GM23338 (cell line): ENCODE results near the gene KIAA1671. TPM values are rescaled to one million over a fixed set of nuclear protein-coding genes. Genes with fewer than 3 reads are reported as not detected.

Experiments used
- ATAC-seq: fragments of 200-7000 bp; cut with Tn5 transposase; 3 replicates; pipeline ENCODE4 v1.9.1; 2020
- DNase-seq: peaks from one replicate; pipeline ENCODE4 v3.0.0-alpha.2; 2015; ENCODE audit warnings: low spot score
- H2AFZ ChIP-seq: fragments of 200-600 bp; sonication (generic); 2 replicates; pipeline ENCODE4 v1.8.0; 2016; ENCODE audit warnings: antibody characterized with exemption, mild to moderate bottlenecking, moderate library complexity
- H3F3A ChIP-seq: fragments of 200-600 bp; sonication (generic); replicated peaks from 2 replicates; pipeline ENCODE4 v1.8.0; 2017; ENCODE audit warnings: antibody characterized with exemption, mixed run types, low read depth
- H3K27ac ChIP-seq: fragments of 200-600 bp; sonication (generic); 2 replicates; pipeline ENCODE4 v1.6.1; 2016; ENCODE audit warnings: low read depth
- H3K27me3 ChIP-seq: fragments of 200-600 bp; sonication (generic); 2 replicates; pipeline ENCODE4 v1.8.0; 2016; ENCODE audit warnings: mild to moderate bottlenecking, mixed run types, moderate library complexity; ENCODE audit not compliant: insufficient read depth
- H3K36me3 ChIP-seq: fragments of 200-600 bp; sonication (generic); 2 replicates; pipeline ENCODE4 v1.8.0; 2016; ENCODE audit warnings: mild to moderate bottlenecking; ENCODE audit not compliant: insufficient read depth
- H3K4me1 ChIP-seq: fragments of 200-600 bp; sonication (generic); 2 replicates; pipeline ENCODE4 v1.8.0; 2016; ENCODE audit warnings: mild to moderate bottlenecking, moderate library complexity; ENCODE audit not compliant: insufficient read depth
- H3K4me2 ChIP-seq: fragments of 200-600 bp; sonication (generic); 2 replicates; pipeline ENCODE4 v1.7.1; 2017; ENCODE audit warnings: mixed run types
- H3K4me3 ChIP-seq: fragments of 200-600 bp; sonication (generic); 2 replicates; pipeline ENCODE4 v1.6.1; 2016; ENCODE audit warnings: mixed run types
- H3K79me2 ChIP-seq: fragments of 200-600 bp; sonication (generic); replicated peaks from 2 replicates; pipeline ENCODE4 v1.8.0; 2017; ENCODE audit warnings: mild to moderate bottlenecking; ENCODE audit not compliant: insufficient read depth
- H3K9me2 ChIP-seq: fragments of 200-600 bp; sonication (generic); 2 replicates; pipeline ENCODE4 v1.8.0; 2017; ENCODE audit not compliant: insufficient read depth
- H4K20me1 ChIP-seq: fragments of 200-600 bp; sonication (generic); replicated peaks from 2 replicates; pipeline ENCODE4 v1.8.0; 2017; ENCODE audit warnings: mild to moderate bottlenecking; ENCODE audit not compliant: insufficient read depth
- H3K27ac Mint-ChIP-seq: 2 replicates; pipeline ENCODE4 v1.8.0; 2020; ENCODE audit warnings: inconsistent platforms, mild to moderate bottlenecking, moderate library complexity, mixed read lengths
- H3K27me3 Mint-ChIP-seq: 3 replicates; pipeline ENCODE4 v1.8.0; 2022; ENCODE audit warnings: low read depth, mild to moderate bottlenecking, moderate library complexity, mixed read lengths, inconsistent platforms; ENCODE audit not compliant: insufficient read depth, poor library complexity
- H3K36me3 Mint-ChIP-seq: 3 replicates; pipeline ENCODE4 v1.8.0; 2021; ENCODE audit warnings: low read depth, mild to moderate bottlenecking, inconsistent platforms, moderate library complexity, mixed read lengths
- H3K4me1 Mint-ChIP-seq: 3 replicates; pipeline ENCODE4 v1.8.0; 2020; ENCODE audit warnings: mild to moderate bottlenecking, inconsistent platforms, mixed read lengths
- H3K4me3 Mint-ChIP-seq: 3 replicates; pipeline ENCODE4 v1.8.0; 2021; ENCODE audit warnings: moderate library complexity, mild to moderate bottlenecking, inconsistent platforms, mixed read lengths
- H3K9me3 Mint-ChIP-seq: 3 replicates; pipeline ENCODE4 v1.8.0; 2020; ENCODE audit warnings: moderate library complexity, mild to moderate bottlenecking, inconsistent platforms, mixed read lengths
- CREB1 ChIP-seq: fragments of 250-450 bp; sonication (Bioruptor Pico); IDR thresholded peaks from 2 replicates; pipeline ENCODE4 v1.5.0; 2020; ENCODE audit warnings: low read depth, mild to moderate bottlenecking, moderate library complexity
- EZH2 ChIP-seq: fragments of 200-600 bp; sonication (generic); IDR thresholded peaks from one replicate; pipeline ENCODE4 v1.8.0; 2017; ENCODE audit warnings: antibody characterized with exemption, mild to moderate bottlenecking, low read depth; ENCODE audit not compliant: unreplicated experiment
- EZH2phosphoT487 ChIP-seq: fragments of 200-600 bp; sonication (generic); IDR thresholded peaks from one replicate; pipeline ENCODE4 v1.8.1; 2018; ENCODE audit warnings: antibody characterized with exemption; ENCODE audit not compliant: unreplicated experiment
- JUNB ChIP-seq: IDR thresholded peaks from one replicate; pipeline ENCODE4 v1.6.1; 2016; ENCODE audit warnings: antibody characterized with exemption; ENCODE audit not compliant: unreplicated experiment
- NANOG ChIP-seq: IDR thresholded peaks from 2 replicates; pipeline ENCODE4 v1.6.1; 2016; ENCODE audit warnings: antibody characterized with exemption, borderline replicate concordance
- POLR2AphosphoS5 ChIP-seq: IDR thresholded peaks from 2 replicates; pipeline ENCODE4 v1.6.1; 2016; ENCODE audit warnings: antibody characterized with exemption, low read depth
- STAT1 ChIP-seq: IDR thresholded peaks from one replicate; pipeline ENCODE4 v1.6.1; 2016; ENCODE audit warnings: antibody characterized with exemption; ENCODE audit not compliant: unreplicated experiment
- ZNF114 ChIP-seq: fragments of 250-450 bp; sonication (Bioruptor Pico); IDR thresholded peaks from 2 replicates; pipeline ENCODE4 v1.5.0; 2020; ENCODE audit warnings: mild to moderate bottlenecking, moderate library complexity
- ZNF331 ChIP-seq: fragments of 250-450 bp; sonication (Bioruptor Pico); IDR thresholded peaks from 2 replicates; pipeline ENCODE4 v1.5.0; 2020; ENCODE audit warnings: low read depth, mild to moderate bottlenecking, moderate library complexity
- polyA plus RNA-seq: library from polyadenylated mRNA; unstranded; fragments of >200 nt; fragmentation: Nextera tagmentation; extraction: Ambion mirVana; gene quantifications from 2 replicates; pipeline ENCODE4 v1.2.1, GENCODE V29; 2016
- total RNA-seq: library from RNA; depleted of rRNA; stranded (reverse); fragments of >200 nt; shearing (Covaris generic); gene quantifications from 2 replicates; pipeline ENCODE4 v1.2.3, GENCODE V29; 2014
- TF ChIP-seq, protein P1 (sequence below): IDR thresholded peaks from 2 replicates; pipeline ENCODE4 v1.6.1; 2016; ENCODE audit warnings: antibody characterized with exemption
- TF ChIP-seq, protein P2 (sequence below): IDR thresholded peaks from one replicate; pipeline ENCODE4 v1.6.1; 2018; ENCODE audit warnings: antibody characterized with exemption; ENCODE audit not compliant: unreplicated experiment
- TF ChIP-seq, protein P3 (sequence below): fragments of 250-450 bp; sonication (Bioruptor Pico); IDR thresholded peaks from 2 replicates; pipeline ENCODE4 v1.5.0; 2020; ENCODE audit warnings: mild to moderate bottlenecking, moderate library complexity

The KIAA1671 gene
- total and polyA plus RNA-seq, 2 experiments from 2014 or later: 6.1 to 27.2 TPM

DNA sequence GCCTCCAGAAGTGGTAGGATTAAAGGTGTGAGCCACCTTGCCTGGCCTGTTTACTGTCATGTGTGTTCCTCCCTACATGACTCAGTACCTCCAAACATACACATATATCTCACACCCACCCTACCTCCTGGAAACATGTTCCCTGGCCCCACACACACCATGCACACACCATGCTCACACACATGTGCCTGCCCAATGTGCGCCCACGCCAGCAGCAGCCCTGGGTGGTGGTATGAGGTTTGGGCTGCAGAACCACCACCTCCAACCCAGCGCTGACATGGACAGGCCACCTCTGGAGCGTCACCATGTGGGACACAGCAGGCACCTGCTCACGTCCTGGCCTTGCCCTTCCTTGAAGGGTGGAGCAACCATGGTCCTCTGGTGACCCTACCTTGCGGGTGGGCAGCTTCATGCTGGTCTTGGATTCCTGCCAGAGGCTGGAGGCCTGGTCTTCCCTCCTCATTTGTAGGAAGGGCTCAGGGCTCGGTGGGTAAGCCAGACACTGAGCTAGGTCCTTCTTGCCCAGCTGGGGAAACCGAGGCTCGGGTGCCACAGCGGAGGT, 37.9 kb downstream of the KIAA1671 start:
- DNase-seq (no peak), ATAC-seq (no peak)
- no peak overlapping the region for H3K4me3 Mint-ChIP-seq
- no peak overlapping the region for H3K27ac Mint-ChIP-seq
- H3K27me3 ChIP-seq: no peaks in the 10 kb centered on the region
- no peaks in the 10 kb centered on the region; the same call in 1 of the 2 replicates for H3F3A ChIP-seq
- H3K4me1 ChIP-seq: peaks cover 13% of the 10 kb centered on the region; the same call in 1 of the 2 replicates
- H2AFZ ChIP-seq: no peak overlapping the region
- no peak for TF ChIP-seq EZH2
- TF ChIP-seq JUNB: no peak
- H3K4me3 ChIP-seq: no peak overlapping the region
- H3K27me3 Mint-ChIP-seq: peaks cover 9% of the 10 kb centered on the region
- no peak overlapping the region for H3K4me2 ChIP-seq
- peaks cover 8% of the 10 kb centered on the region; the same call in 1 of the 2 replicates for H3K79me2 ChIP-seq
- peaks cover 19% of the 10 kb centered on the region for H3K4me1 Mint-ChIP-seq
- no peak overlapping the region for H3K27ac ChIP-seq
- no peaks in the 10 kb centered on the region for H3K9me2 ChIP-seq
- no peaks in the 10 kb centered on the region; the same call in 1 of the 2 replicates for H4K20me1 ChIP-seq
- H3K36me3 ChIP-seq: no peaks in the 10 kb centered on the region
- H3K9me3 Mint-ChIP-seq: no peaks in the 10 kb centered on the region
- peaks cover 4% of the 10 kb centered on the region; the same call in 2 of the 3 replicates for H3K36me3 Mint-ChIP-seq

DNA sequence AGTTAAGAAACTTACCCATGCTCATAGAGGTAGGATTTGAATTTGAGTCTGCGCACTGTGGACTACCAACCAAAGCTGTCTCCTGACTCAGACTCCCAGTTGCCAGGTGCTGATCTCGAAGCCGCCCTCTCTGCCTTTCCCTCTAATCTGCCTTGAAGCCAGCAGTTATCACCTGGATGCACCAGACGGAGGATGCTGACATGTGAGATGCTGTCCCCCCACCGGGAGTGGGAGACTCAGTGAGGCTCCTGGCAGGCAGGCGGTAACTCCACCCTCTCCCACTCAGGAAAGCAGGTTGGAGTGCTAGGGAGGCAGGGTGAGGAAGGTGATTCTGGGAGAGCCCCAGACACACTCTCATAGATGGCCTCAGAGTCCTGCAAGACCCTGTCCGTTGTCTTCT, 40.4 kb downstream of the KIAA1671 start:
- Mint-ChIP-seq H3K27me3 (peaks cover 14% of the 10 kb centered on the region), H3K4me3 (no peak overlapping the region), H3K27ac (no peak overlapping the region), H3K9me3 (no peaks in the 10 kb centered on the region), H3K4me1 (peaks cover 39% of the 10 kb centered on the region), H3K36me3 (no peaks in the 10 kb centered on the region)
- Histone ChIP-seq H3K4me1 (peaks cover 29% of the 10 kb centered on the region), H3K4me3 (no peak overlapping the region), H3K79me2 (peaks cover 14% of the 10 kb centered on the region), H3K36me3 (no peaks in the 10 kb centered on the region), H3K4me2 (no peak overlapping the region), H4K20me1 (no peaks in the 10 kb centered on the region; the same call in 1 of the 2 replicates), H3K27me3 (no peaks in the 10 kb centered on the region), H3K27ac (no peak overlapping the region), H3F3A (no peaks in the 10 kb centered on the region; the same call in 1 of the 2 replicates), H2AFZ (no peak overlapping the region), H3K9me2 (no peaks in the 10 kb centered on the region)
- no peak for ATAC-seq
- no peak for DNase-seq
- TF ChIP-seq STAT1 (no peak), ZNF114 (no peak), ZNF331 (CRISPR knock-in tag) (no peak), EZH2phosphoT487 (no peak), NANOG (no peak), CREB1 (CRISPR knock-in tag) (no peak), EZH2 (no peak), POLR2AphosphoS5 (no peak)
- TF ChIP-seq, protein P1, sequence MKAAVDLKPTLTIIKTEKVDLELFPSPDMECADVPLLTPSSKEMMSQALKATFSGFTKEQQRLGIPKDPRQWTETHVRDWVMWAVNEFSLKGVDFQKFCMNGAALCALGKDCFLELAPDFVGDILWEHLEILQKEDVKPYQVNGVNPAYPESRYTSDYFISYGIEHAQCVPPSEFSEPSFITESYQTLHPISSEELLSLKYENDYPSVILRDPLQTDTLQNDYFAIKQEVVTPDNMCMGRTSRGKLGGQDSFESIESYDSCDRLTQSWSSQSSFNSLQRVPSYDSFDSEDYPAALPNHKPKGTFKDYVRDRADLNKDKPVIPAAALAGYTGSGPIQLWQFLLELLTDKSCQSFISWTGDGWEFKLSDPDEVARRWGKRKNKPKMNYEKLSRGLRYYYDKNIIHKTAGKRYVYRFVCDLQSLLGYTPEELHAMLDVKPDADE: no peak
- TF ChIP-seq, protein P2, sequence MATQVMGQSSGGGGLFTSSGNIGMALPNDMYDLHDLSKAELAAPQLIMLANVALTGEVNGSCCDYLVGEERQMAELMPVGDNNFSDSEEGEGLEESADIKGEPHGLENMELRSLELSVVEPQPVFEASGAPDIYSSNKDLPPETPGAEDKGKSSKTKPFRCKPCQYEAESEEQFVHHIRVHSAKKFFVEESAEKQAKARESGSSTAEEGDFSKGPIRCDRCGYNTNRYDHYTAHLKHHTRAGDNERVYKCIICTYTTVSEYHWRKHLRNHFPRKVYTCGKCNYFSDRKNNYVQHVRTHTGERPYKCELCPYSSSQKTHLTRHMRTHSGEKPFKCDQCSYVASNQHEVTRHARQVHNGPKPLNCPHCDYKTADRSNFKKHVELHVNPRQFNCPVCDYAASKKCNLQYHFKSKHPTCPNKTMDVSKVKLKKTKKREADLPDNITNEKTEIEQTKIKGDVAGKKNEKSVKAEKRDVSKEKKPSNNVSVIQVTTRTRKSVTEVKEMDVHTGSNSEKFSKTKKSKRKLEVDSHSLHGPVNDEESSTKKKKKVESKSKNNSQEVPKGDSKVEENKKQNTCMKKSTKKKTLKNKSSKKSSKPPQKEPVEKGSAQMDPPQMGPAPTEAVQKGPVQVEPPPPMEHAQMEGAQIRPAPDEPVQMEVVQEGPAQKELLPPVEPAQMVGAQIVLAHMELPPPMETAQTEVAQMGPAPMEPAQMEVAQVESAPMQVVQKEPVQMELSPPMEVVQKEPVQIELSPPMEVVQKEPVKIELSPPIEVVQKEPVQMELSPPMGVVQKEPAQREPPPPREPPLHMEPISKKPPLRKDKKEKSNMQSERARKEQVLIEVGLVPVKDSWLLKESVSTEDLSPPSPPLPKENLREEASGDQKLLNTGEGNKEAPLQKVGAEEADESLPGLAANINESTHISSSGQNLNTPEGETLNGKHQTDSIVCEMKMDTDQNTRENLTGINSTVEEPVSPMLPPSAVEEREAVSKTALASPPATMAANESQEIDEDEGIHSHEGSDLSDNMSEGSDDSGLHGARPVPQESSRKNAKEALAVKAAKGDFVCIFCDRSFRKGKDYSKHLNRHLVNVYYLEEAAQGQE: no peak
- TF ChIP-seq, protein P3, sequence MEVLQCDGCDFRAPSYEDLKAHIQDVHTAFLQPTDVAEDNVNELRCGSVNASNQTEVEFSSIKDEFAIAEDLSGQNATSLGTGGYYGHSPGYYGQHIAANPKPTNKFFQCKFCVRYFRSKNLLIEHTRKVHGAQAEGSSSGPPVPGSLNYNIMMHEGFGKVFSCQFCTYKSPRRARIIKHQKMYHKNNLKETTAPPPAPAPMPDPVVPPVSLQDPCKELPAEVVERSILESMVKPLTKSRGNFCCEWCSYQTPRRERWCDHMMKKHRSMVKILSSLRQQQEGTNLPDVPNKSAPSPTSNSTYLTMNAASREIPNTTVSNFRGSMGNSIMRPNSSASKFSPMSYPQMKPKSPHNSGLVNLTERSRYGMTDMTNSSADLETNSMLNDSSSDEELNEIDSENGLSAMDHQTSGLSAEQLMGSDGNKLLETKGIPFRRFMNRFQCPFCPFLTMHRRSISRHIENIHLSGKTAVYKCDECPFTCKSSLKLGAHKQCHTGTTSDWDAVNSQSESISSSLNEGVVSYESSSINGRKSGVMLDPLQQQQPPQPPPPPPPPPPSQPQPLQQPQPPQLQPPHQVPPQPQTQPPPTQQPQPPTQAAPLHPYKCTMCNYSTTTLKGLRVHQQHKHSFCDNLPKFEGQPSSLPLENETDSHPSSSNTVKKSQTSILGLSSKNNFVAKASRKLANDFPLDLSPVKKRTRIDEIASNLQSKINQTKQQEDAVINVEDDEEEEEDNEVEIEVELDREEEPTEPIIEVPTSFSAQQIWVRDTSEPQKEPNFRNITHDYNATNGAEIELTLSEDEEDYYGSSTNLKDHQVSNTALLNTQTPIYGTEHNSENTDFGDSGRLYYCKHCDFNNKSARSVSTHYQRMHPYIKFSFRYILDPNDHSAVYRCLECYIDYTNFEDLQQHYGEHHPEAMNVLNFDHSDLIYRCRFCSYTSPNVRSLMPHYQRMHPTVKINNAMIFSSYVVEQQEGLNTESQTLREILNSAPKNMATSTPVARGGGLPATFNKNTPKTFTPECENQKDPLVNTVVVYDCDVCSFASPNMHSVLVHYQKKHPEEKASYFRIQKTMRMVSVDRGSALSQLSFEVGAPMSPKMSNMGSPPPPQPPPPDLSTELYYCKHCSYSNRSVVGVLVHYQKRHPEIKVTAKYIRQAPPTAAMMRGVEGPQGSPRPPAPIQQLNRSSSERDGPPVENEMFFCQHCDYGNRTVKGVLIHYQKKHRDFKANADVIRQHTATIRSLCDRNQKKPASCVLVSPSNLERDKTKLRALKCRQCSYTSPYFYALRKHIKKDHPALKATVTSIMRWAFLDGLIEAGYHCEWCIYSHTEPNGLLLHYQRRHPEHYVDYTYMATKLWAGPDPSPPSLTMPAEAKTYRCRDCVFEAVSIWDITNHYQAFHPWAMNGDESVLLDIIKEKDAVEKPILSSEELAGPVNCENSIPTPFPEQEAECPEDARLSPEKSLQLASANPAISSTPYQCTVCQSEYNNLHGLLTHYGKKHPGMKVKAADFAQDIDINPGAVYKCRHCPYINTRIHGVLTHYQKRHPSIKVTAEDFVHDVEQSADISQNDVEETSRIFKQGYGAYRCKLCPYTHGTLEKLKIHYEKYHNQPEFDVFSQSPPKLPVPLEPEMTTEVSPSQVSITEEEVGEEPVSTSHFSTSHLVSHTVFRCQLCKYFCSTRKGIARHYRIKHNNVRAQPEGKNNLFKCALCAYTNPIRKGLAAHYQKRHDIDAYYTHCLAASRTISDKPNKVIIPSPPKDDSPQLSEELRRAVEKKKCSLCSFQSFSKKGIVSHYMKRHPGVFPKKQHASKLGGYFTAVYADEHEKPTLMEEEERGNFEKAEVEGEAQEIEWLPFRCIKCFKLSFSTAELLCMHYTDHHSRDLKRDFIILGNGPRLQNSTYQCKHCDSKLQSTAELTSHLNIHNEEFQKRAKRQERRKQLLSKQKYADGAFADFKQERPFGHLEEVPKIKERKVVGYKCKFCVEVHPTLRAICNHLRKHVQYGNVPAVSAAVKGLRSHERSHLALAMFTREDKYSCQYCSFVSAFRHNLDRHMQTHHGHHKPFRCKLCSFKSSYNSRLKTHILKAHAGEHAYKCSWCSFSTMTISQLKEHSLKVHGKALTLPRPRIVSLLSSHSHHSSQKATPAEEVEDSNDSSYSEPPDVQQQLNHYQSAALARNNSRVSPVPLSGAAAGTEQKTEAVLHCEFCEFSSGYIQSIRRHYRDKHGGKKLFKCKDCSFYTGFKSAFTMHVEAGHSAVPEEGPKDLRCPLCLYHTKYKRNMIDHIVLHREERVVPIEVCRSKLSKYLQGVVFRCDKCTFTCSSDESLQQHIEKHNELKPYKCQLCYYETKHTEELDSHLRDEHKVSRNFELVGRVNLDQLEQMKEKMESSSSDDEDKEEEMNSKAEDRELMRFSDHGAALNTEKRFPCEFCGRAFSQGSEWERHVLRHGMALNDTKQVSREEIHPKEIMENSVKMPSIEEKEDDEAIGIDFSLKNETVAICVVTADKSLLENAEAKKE (CRISPR knock-in tag): no peak
